RPMI8226 (cell line): ENCODE results near the gene BID.
A peak's percentile ranks its signal among the peaks of the same experiment; 100 is the strongest.

Source experiments
- DNase-seq: peaks from one replicate; pipeline ENCODE4 v3.0.0-alpha.2; 2015

BID gene

DNA sequence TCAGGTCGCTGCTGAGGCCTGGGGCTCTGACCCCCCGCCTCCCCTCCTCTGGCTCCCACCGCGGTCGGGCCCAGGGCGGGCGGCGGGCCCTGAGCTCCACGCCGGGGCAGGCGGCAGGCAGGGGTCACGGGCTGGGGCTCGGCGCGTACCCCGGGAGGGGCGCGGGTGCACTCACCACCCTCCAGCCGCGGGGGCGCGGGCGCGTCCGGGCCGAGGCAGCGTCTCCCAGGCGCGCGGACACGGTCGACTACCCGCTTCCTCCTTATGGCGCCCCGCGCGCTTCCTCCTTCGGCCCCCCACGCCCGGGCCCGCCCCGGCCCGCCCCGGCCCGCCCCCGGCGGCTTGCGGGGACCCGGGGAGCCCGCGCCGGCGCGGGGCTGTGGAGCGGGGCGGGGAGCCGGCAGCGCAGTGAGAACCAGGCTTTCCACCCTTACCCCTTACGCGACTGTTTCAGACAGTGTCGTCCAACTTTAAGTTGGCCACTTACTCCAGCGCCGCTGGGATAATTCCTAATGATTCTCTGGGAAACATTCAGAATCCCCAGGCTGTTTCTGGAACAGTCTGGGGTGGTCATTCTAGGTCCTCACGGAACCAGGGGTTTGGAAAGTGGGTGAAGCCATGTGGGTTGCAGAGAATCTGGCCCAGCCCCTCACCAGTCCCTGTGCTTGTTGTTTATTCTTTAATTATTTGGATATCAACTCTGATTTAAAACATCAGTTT lies at the start of gene BID:
BID (minus strand) TSS at position 264 of the 720 bp plus-strand sequence. CDS start 24,353 bp downstream, outside the sequence.
- peak; percentile 38 for DNase-seq

DNA sequence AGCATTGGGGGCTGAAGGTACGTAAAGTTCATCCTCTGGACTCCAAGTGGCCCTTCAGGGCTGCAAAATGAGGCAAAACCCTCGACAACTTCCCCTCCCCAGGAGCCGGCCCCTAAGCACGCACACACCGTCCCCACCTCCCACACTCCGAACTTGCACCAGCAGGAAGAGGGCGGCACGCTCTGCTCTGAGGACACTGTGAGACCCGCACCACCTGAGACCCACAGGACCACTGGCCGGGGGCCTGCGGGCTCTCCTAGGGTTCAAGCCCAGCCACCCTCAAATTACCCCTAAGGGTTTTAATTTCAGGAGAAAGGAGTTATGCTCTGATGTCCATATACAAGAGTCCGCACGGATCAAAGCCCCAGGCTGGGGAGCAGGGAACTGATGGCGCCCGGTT lies 49.7 kb upstream of the BID start:
- DNase-seq = no peak

DNA sequence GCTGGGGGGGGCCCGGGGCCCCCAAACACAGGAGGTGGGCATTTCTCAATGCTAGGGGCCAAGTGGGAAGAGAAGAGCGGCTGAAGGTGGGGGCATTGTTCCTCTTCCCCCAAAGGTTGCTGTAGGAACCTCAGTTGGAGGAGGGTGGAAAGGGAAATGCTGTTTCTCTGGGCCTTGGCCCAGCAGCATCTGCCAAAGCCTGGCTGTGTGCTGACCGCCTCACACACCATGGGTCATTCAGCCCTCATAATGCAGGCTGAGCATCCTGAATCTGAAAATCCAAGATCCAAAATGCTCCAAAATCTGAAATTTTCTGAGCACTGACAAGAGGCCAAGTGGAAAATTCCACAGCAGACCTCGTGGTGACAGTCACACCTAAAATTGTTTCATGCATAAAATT lies 49.0 kb upstream of the BID start:
- DNase-seq = no peak

DNA sequence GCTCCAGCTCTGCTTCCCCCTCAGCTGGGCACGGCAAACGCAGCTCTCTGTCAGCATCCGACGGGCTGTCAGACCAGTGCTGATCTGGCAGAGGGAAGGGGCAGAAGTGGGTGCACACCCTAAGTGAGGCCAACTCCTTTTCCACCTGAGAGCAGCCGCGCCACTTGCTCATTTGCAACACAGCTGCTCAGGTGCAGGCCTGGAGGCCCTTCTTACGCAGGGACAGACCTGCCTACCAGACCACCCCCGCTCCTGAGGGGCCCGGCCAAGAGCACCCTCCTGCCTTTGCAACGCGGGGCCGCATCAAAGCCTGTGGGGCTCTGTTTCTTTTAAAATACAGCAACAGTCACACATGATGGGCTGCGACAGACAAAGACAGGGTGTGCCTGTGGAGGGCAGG lies 47.8 kb upstream of the BID start:
- no peak for DNase-seq

DNA sequence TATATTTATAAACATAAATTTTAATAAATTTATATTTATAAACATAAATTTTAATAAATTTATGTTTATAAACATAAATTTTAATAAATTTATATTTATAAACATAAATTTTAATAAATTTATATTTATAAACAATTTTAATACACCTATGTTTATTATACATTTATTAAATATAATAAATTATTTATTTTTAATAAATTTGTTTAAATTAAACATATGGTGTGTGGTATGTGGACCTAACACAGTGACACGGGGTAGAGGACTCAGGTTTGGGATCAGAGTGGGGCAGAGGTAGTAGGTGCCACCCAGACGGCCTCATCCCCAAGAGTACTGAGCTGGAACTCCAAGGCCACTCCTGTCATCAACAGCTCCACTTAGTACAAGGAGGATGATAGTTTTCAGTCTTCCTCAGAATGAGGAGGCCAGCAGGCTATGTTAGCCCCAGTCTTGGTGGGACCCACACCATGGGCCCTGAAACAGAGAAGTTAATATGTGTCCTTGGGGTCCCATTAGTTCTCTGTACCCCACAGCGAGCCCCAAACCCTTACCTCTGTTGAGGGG lies 46.7 kb upstream of the BID start:
- DNase-seq = no peak

DNA sequence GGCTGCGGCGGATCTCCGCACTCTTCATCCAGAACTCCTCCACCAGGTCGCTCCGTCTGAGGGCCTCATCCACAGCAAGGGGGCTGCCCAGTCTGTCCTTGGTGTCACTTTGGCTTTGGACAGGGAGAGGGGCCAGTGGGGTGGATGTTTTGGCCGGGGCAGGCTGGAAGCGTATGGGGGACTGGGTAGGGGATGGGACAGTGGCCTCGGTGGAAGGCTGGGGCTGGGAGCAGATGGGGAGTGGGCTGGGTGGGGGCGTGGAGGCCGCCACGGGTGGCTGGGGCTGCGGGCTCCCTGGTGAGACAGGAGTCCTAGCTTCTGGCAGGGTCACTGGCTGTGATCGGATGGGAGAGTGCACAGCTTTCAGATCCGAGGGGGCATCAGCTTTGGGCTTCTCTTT lies 44.4 kb upstream of the BID start:
- DNase-seq = no peak

DNA sequence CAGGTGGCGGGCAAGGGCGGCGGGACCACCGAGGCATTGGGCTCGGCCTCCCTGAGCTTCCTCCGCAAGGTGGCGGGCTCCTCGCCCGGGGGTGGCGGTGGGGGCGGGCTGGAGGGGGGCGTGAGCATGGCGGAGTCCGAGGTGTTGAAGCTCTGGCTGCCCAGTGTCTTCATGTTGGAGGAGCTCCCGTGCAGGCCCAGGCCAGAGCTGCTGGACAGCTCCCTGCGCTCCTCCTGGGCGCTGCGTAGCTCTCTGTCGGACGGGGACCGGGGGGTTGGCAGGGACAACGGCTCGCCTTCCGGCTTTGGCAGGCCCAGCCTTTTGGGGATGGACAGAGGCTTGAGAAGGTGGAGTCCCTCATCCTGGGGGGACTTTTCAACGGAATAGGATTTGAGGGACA lies 43.9 kb upstream of the BID start:
- no peak for DNase-seq

DNA sequence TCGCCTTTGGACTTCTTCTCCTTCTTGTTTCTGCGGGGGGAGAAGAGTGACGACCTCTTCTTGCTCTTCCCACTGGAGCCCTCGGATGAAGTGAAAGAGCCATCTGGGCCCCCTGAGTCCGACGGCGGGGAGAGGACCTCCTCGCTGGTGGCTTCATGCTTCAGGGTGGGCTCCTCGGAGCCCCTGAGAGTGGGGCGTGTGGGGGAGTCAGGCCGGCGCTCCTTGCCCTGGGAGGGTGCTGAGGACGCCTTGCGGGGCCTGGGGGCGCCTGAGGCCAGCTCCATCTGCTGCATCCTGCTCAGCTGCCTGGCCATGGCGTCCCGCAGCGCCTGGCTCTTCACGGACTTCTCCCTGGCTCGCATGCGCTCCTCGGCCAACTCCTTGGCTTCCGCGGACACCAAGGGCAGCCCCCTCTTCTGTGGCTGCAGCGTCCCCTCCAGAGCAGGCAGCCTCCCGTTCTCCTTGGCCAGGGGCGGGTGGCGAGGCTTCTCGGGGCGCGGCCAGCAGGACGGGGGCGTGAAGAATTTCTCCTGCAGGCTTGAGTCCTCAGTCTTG lies 43.3 kb upstream of the BID start:
- no peak for DNase-seq

DNA sequence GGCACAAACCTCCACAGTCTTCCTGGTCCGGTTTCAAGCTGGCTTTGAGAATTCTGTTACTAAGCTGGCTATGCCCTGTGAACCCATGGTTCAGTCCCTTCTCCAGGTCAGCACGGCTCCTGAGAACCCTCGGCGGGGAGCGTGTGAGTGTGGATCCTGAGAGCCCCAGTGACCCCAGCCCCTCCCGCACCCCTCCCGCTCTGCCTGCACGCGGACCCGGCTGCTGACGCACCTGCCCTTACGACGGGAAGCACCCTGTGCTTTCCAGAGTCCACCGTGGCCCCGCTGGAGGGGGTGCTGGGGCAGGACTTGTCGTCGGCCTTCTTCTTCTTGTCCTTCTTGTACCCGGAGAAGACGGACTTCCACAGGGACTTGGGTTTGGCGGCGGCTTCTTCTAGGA lies 42.8 kb upstream of the BID start:
- no peak for DNase-seq

DNA sequence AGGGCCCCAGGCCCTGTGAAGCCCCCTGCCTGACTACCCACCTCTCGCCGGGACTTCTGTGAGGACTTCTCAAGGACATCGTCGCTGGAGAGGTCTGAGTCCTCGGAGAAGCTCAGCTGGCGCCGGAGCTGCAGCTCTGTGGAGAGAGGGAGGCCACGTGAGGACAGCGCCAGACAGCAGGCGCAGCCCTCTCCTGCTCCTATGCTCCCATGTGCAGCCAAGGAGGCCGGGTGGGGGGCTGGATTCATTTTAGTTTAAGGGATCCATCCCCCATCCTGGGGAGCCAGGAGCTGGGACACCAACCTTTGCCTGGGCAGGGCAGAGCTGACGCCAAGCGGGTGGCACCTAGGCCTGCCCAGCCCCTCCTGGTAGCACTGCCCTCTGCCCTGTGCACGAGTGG lies 42.4 kb upstream of the BID start:
- no peak for DNase-seq

DNA sequence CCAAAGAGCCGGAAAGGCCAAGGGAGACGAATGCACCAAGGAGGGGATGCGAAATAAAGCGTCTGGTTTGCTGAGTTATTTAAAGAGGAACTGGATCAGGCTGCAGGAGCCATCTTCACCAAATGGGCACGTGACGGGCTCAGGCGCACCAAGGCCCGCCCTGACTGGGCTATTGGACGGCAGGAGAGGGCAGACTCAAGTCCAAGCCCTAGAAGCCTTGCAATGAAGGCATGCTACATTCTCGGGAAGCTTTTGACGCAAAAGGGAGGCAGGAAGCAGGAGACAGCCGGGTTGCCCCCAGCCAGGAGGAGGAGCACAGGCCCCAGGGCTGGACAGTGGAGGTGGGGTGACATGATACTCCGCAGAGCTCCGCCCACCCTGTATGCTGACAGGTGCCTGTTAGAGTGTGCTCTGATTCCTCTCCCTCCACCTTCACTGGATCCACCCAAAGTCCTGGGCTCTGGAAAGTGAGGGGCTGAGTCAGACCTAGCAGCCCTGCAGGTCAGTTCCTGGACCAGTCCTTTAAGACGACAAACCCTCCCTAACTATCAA lies 41.5 kb upstream of the BID start:
- DNase-seq = no peak

DNA sequence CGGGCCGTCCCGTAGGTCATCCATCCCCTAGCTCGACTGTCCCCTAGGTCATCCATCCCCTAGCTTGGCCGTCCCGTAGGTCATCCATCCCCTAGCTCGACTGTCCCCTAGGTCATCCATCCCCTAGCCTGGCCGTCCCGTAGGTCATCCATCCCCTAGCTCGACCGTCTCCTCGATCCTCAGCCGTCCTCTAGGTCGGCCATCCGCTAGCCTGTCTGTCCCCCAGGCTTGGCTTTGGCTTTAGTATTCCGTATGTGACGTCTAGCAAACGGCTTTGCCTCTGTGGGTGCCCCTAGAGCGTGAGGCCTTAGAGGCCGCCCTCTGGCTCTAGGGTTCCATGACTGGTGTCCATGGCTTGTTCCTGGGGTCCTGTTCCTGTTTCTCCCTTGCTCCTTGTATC lies 40.6 kb upstream of the BID start:
- no peak for DNase-seq

DNA sequence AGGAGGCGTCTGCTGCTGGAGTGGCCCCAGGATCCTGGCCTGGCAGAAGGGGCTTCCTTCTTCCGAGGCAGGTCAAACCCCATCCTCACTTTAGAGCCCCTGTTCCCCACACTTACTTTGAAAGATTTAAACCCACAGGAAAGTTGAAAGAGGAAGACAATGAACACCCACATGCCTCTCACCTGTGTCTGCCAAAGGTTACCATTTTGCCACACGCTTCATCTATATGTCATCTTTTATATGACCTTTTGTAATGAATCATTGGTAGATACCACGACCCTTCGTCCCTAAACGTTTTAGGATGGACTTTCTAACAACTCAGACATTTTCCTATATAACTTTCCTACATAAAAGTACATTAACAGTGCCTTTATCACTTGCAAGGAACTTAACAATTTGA lies 39.8 kb upstream of the BID start:
- no peak for DNase-seq

DNA sequence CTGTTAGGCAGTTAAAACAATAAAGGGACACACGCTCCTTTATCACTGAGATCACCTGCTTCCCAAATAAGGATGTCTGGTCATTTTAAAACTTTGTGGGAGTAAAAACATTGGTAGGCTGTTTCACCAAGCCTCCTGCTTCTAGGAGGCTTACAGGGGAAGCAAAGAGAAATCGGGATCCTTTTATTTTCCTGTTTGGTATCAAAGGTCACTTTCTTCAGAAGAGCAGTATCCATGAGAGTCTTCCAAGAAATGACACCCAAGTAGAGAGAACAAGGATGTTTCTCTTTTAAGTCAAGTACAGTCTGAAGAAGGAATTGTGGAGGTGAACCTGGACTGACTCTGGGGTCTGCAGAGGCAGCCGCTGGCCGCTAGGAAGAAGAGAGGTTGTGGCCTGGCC lies 36.9 kb upstream of the BID start:
- no peak for DNase-seq

DNA sequence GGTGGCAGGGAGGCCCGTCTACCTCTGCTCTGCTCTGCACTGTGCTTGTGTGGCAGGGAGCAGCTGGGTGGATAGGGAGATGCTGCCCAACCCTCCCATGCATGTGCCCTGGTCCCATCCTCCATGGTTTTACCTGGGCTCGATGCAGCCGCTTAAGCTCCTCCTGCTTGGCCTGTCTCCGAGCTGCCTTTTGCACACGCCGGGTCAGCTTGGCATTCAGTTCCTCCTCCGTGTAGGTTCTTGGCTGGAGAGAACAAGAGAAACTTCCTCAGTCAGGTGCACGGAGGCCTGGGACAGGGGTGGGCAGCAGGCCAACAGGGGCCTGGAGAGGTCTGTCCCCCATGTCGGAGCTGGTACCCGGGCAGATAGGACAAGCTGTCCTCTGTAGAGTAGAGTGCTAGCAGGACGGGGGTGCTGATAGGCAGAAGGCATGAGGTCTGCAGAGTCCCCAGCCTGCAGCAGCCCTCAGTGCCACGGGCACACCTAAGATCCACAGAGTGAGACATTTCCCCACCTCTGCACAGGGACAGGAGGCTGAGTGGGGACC lies 36.4 kb upstream of the BID start:
- DNase-seq = no peak

DNA sequence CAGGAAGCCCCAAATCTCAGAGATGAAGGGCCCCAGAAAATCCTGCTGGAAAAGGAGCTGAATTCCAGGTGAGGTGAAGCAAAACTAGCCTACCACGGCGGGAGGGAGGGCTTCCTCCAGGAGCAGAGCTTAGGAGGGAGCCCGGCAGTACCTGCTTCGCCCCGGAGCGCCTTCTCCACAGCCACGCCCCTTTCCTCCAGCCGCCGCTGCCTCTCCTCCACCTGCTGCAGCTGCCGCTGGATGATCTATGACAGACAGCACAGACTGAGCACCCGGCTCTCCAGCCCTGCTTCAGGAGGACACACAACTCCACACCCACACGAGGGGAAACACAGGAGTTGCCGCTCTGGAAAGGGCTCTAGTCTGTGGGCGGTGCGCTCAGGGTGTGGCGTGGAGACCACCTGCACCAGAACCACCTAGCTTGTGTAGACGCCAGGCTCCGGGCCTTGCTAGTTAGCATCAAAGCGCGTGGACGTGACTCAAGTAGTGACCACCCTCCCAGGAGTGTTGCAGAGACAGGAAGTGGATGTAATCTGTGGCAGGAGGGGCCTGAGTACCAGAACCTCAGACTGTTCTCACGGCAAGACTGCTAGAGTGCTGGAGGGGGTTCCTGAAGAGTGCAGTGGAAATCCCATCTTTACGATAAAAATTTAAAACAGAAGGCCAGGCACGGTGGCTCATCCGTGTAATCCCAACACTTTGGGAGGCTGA lies 34.6 kb upstream of the BID start:
- DNase-seq = no peak

DNA sequence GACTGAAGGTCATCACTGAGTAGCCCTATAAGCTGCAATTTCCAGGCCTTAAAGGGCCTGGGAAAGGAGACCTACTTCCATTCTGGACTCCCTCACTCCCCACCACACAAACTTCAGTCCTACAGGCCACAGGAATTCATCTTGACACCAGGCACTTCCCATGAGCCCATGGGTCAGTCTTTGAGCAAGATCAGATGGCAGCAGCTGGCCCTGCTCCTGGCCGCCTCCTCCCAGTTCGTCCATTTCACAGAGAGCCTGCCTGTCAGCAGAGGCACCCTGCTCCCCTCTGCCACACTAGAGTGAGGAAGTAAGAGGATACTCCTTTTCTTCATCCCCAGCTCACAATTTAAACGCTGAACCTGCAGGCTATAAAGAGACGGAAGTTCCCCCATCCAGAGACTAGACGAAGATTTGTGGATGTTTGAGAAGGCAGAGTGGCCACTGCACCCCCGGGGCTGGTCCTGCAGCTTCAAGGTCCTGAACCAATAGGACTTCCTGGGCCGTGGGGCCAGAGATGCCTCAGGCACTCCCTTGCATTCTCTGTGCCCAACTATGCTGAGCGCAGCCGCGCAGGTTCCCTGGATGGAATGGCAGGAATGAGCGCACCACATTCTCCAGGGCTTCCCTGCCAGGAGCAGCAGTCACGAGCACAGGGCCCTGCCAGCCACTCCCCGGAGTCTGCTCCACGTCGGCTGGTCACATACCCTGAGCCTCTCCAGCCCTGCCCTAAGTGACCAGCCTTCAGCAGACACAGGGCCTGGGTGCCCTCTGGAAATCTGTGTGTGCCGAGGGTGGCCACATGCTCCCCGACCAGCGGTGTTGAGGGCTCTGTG lies 33.5 kb upstream of the BID start:
- DNase-seq = no peak

DNA sequence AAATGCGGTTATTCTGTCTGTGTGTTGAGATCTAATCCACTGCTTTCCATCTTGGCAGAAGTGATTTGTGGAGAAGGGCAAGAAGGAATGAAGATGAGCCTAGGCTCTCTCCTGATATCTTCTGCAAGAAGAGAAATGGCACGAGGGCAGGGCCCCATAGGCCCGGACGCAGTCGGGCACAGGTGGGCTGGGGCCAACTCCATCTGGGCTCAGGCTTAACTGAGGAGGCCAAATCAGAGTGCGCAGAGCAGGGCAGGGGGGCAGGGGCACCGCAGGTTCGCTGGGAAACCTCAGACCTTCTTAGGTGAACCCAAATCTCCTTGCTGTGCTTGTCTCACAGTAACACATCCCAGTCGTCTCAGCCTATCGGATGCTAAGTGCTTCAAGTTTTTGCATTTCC lies 32.8 kb upstream of the BID start:
- no peak for DNase-seq

DNA sequence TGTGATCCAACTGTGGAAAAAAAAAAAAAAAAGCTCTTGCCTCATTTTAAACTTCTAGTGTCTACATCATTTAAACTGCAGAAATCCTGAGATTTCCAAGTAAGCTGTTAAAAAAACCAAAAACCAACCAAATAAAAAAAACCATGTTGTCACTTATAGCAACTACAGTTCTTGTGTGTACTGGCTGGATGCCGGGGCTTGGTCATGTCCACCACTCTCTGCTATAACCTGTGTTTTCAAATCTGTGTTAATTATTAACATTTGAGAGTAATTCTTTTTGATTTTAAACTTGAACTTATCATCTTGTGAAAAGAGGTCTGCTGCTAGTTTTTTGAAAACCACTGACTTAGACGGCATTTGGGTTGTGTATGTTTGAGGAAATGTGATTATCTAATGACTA lies 32.2 kb upstream of the BID start:
- DNase-seq = no peak

DNA sequence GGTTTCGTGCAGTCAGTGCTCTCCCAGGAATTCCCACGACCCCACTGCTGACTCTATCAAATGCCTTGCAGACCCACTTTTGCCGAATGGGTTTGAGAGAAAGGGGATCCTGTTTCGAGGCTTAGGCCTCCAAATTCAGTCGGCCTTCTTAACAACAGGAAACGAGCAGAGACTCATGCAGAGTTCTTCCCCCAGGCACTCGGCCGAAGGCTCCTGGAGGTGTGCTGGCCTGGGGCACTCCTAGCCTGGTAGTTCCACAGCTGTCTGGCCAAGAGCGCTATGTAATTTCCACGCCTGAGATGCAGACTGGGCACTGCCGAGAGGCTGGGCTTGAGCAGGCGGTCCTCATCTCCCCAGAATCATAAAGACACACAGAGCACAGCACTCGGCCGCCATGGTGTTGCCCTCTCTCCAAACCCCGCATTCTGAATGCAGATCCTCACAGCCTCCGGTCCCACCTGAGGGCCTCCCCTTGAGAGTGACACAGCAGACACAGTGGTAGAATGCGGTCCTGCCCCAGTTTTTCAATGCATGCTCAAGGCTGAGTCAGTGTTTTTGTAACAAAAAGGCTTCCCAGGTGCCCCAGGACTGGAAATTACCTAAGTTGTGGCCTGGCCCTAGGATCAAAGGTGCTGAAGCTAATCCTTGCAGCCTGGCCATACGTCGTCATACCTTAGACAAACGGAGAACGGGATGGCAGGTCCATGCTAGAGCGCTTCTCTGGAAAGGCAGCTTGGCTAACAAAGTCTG lies 30.2 kb upstream of the BID start:
- no peak for DNase-seq

DNA sequence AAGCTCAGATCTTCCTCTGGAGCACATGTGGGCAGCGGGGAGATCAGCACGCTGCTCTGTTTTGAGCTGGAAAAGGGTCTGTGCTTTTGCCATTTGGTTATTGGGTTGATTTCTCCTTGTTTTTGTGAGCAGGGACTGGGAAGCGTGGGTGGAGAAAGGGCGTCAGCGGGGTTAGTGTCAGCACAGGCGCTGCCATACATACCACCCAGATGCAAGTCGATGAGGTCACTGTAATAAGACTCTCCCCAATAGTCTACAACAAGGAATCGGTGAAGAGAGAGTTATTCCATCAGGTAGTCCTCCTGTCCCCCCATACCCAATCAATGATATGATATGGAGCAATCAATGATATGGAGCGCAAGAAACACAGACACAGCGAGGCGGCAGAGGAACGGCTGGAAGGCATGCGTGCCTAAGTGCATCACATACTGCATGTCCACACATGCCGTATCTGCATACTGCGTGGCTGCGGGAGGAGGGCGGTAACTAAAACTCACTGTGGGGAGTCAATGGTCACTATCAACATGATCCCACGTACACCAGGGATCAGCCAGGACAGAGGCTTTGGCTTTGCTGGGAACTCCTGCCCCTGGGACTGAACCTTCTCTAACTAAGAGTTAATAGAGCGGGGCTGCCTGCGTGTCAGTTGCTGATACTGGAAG lies 29.5 kb upstream of the BID start:
- DNase-seq = no peak
